OCI-LY3 (cell line): Measurements from ENCODE around the gene NR3C1.

Source experiments
- H2AFZ ChIP-seq: fragments of 200-600, 300-600 bp; shearing (Covaris generic); 2 replicates; pipeline ENCODE4 v1.6.0; 2014; ENCODE audit warnings: antibody characterized with exemption, low read depth, low read length
- H3K27ac ChIP-seq: fragments of 200-600, 300-600 bp; sonication (generic); 2 replicates; pipeline ENCODE4 v1.5.1; 2014; ENCODE audit warnings: mild to moderate bottlenecking, low read length, moderate library complexity, mixed read lengths
- H3K27me3 ChIP-seq: fragments of 200-600, 300-600 bp; sonication (generic); 2 replicates; pipeline ENCODE4 v1.6.1; 2014; ENCODE audit warnings: low read depth, low read length, mixed read lengths
- H3K36me3 ChIP-seq: fragments of 200-600, 300-600 bp; sonication (generic); replicated peaks from 2 replicates; pipeline ENCODE3; 2014; ENCODE audit warnings: low read depth, low read length, mixed read lengths
- H3K4me1 ChIP-seq: fragments of 300-600, 200-600 bp; sonication (generic); 2 replicates; pipeline ENCODE4 v1.6.1; 2014; ENCODE audit warnings: low read length, mixed read lengths
- H3K4me2 ChIP-seq: fragments of 200-600, 300-600 bp; sonication (generic); 2 replicates; pipeline ENCODE4 v1.6.1; 2014; ENCODE audit warnings: low read length, mixed read lengths
- H3K4me3 ChIP-seq: fragments of 300-600, 200-600 bp; sonication (generic); 2 replicates; pipeline ENCODE4 v1.5.1; 2014; ENCODE audit warnings: antibody characterized with exemption, mild to moderate bottlenecking, low read length, moderate library complexity
- H3K79me2 ChIP-seq: fragments of 300-600, 200-600 bp; shearing (Covaris generic); 2 replicates; pipeline ENCODE4 v1.6.1; 2014; ENCODE audit warnings: mild to moderate bottlenecking, low read length, mixed read lengths
- H3K9ac ChIP-seq: fragments of 300-600, 200-600 bp; shearing (Covaris generic); 2 replicates; pipeline ENCODE4 v1.6.0; 2014; ENCODE audit warnings: mild to moderate bottlenecking, low read length, moderate library complexity
- H3K9me3 ChIP-seq: fragments of 200-600, 300-600 bp; shearing (Covaris generic); 2 replicates; pipeline ENCODE4 v1.6.1; 2014; ENCODE audit warnings: low read length, mixed read lengths; ENCODE audit not compliant: insufficient read depth
- H4K20me1 ChIP-seq: fragments of 200-600, 300-600 bp; sonication (generic); 2 replicates; pipeline ENCODE4 v1.6.1; 2016; ENCODE audit warnings: low read length, mixed read lengths; ENCODE audit not compliant: insufficient read depth
- EZH2phosphoT487 ChIP-seq: fragments of 200-600 bp; shearing (Covaris generic); IDR thresholded peaks from 2 replicates; pipeline ENCODE4 v1.6.1; 2018; ENCODE audit warnings: antibody characterized with exemption, mixed run types, low read depth
- TF ChIP-seq, protein P1 (sequence below): fragments of 200-600, 300-600 bp; sonication (generic); IDR thresholded peaks from 2 replicates; pipeline ENCODE4 v1.5.1; 2014; ENCODE audit warnings: antibody characterized with exemption, low read length, low read depth

The NR3C1 gene

DNA sequence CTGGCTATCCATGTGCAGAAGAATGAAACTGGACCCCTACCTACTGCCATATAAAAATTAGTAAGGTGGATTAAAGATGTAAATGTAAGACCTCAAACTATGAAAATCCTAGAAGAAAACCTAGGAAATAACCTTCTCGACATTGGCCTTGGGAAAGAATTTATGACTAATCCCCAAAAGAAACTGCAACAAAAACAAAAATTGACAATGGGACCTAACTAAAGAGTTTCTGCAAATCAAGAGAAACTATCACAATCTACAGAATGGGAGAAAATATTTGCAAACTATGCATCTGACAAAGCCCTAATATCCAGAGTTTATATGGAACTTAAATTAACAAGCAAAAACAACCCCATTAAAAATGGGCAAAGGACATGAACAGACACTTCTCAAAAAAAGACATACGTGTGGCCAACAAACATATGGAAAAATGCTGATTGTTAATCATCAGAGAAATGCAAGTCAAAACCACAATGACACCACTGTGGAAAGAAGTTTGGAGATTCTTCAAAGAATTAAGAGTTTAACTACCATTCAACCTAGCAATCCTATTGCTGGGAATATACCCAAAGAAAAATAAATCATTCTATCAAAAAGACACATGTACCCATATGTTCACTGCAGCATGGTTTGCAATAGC lies 98.5 kb downstream of the NR3C1 start:
- no peak overlapping the region for H2AFZ ChIP-seq
- H3K4me3 ChIP-seq: no peak overlapping the region
- H3K4me2 ChIP-seq: no peak overlapping the region
- H3K27ac ChIP-seq: no peak overlapping the region
- H3K27me3 ChIP-seq: no peaks in the 10 kb centered on the region
- no peak overlapping the region for H3K9ac ChIP-seq
- H3K9me3 ChIP-seq: 0 out of 2 replicates have a peak, but pooled peaks cover 3% of the 10 kb centered on the region
- peaks cover 61% of the 10 kb centered on the region for H3K36me3 ChIP-seq
- peaks cover 35% of the 10 kb centered on the region for H3K79me2 ChIP-seq
- TF ChIP-seq, protein P1, sequence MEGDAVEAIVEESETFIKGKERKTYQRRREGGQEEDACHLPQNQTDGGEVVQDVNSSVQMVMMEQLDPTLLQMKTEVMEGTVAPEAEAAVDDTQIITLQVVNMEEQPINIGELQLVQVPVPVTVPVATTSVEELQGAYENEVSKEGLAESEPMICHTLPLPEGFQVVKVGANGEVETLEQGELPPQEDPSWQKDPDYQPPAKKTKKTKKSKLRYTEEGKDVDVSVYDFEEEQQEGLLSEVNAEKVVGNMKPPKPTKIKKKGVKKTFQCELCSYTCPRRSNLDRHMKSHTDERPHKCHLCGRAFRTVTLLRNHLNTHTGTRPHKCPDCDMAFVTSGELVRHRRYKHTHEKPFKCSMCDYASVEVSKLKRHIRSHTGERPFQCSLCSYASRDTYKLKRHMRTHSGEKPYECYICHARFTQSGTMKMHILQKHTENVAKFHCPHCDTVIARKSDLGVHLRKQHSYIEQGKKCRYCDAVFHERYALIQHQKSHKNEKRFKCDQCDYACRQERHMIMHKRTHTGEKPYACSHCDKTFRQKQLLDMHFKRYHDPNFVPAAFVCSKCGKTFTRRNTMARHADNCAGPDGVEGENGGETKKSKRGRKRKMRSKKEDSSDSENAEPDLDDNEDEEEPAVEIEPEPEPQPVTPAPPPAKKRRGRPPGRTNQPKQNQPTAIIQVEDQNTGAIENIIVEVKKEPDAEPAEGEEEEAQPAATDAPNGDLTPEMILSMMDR: no peak
- TF ChIP-seq EZH2phosphoT487: no peak
- peaks cover 30% of the 10 kb centered on the region for H4K20me1 ChIP-seq
- 0 out of 2 replicates have a peak, but pooled peaks cover 3% of the 10 kb centered on the region for H3K4me1 ChIP-seq

DNA sequence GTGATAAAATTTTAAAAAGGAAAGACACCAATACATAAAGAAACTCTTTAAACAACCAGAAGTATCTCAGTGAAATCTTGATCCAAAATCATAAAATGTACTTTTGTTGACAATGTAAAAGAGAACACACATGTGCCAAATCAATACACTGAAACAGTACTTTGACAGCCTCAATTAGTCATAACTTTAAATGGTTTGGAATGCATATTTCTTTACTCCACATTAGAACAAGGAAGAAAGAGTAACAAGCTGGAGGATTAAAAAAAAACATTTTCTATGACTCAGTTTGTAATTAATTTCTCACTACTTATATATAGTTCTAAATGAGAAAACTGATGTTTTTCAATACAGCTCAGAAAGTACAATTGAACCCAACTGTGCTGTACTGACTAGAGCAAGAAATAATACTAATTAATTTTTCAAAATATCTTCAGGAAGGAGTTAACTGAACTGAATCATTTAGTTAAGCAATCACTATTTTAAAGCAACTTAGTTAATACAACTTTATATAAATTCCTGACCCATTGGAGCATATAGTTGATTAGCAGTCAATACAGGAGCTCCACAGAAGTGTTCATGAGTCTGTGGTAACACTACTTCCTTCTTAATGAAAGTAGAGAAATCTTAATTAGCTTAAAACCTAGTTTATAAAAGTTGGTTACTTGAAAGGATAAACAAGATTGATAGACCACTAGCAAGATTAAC lies 101.0 kb downstream of the NR3C1 start:
- H3K79me2 ChIP-seq: peaks cover 35% of the 10 kb centered on the region
- no peak overlapping the region for H3K27ac ChIP-seq
- H3K9me3 ChIP-seq: 0 out of 2 replicates have a peak, but pooled peaks cover 3% of the 10 kb centered on the region
- no peak overlapping the region for H3K4me3 ChIP-seq
- H3K4me2 ChIP-seq: no peak overlapping the region
- no peak overlapping the region for H2AFZ ChIP-seq
- no peaks in the 10 kb centered on the region for H3K27me3 ChIP-seq
- H3K4me1 ChIP-seq: no peaks in the 10 kb centered on the region
- H4K20me1 ChIP-seq: peaks cover 27% of the 10 kb centered on the region
- TF ChIP-seq, protein P1: no peak
- TF ChIP-seq EZH2phosphoT487: no peak
- peaks cover 54% of the 10 kb centered on the region for H3K36me3 ChIP-seq
- H3K9ac ChIP-seq: no peak overlapping the region

DNA sequence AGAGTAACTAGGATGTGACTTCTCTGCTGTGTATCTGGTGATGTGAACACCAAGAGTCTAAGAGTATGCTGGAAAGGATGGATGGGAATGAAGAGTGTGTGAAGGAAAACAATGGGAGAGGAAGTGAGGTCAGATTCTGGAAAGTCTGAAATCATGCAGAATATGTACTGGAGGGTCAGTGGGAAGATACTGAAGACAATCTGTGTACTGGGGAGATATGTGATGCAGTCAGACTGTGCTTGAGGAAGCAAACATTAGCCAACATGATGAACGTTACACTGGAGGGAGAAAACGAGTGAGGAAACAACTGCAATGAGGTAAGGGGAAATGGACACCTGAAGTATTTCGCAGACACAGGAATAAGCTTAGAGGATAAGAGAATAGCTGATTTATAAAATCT lies 105.7 kb downstream of the NR3C1 start:
- Histone ChIP-seq H3K4me2 (no peak overlapping the region), H3K79me2 (peaks cover 15% of the 10 kb centered on the region), H3K9ac (no peak overlapping the region), H3K27ac (no peak overlapping the region), H3K4me1 (no peaks in the 10 kb centered on the region), H3K27me3 (no peaks in the 10 kb centered on the region), H3K9me3 (no peaks in the 10 kb centered on the region), H4K20me1 (peaks cover 9% of the 10 kb centered on the region; the same call in 1 of the 2 replicates), H2AFZ (no peak overlapping the region), H3K4me3 (no peak overlapping the region), H3K36me3 (peaks cover 46% of the 10 kb centered on the region)
- TF ChIP-seq, protein P1: no peak
- TF ChIP-seq EZH2phosphoT487: no peak

DNA sequence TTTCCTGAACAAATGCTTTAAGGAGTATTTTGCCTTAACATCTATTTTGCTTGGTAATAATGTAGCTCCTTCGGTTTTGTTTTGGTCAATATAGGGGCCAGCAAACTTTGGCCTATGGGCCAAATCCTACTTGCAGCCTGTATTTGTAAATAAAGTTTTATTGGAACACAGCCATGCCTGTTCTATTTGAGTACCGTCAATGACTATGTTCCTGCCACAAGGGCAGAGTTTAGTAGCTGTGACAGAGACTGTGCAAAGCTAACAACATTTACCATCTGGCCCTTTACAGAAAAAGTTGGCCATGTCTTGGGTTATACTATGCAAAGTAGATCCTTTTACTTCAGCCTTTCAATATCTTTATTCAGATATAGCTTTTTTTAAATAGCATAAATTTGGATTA lies 113.4 kb downstream of the NR3C1 start:
- no peaks in the 10 kb centered on the region for H3K9me3 ChIP-seq
- peaks cover 3% of the 10 kb centered on the region; the same call in 1 of the 2 replicates for H3K4me1 ChIP-seq
- H3K79me2 ChIP-seq: no peaks in the 10 kb centered on the region

More for the DNA sequence above, 113.4 kb downstream of the NR3C1 start:
- H3K4me3 ChIP-seq: no peak overlapping the region
- no peaks in the 10 kb centered on the region for H3K27me3 ChIP-seq
- TF ChIP-seq, protein P1: no peak
- TF ChIP-seq EZH2phosphoT487: no peak
- H3K36me3 ChIP-seq: peaks cover 36% of the 10 kb centered on the region
- H3K4me2 ChIP-seq: no peak overlapping the region
- no peak overlapping the region for H3K27ac ChIP-seq
- H4K20me1 ChIP-seq: no peaks in the 10 kb centered on the region
- no peak overlapping the region for H2AFZ ChIP-seq
- no peak overlapping the region for H3K9ac ChIP-seq
